Stimulated activated CD8-positive, alpha-beta memory T cell treated with anti-CD3 and anti-CD28 coated beads, Interleukin-7, amount 100 ng/mL, for 24 hours (primary cell): ENCODE data around the gene MYMX.
"Not testable (repeated sequence)": the region's sequence is repeated elsewhere in the genome, so short reads cannot be mapped to it uniquely, and the experiment has no call there.

ENCODE experiments used
- DNase-seq: peaks from one replicate; pipeline ENCODE4 v3.0.0-alpha.2; 2020; ENCODE audit warnings: low read depth

MYMX gene

GRCh38 chr6:44219815-44220784 is 3.4 kb downstream of the MYMX start:
- no peak for DNase-seq

- no peak for DNase-seq
Measured at GRCh38 chr6:44220913-44221290, 4.2 kb downstream of the MYMX start.

- peak; percentile 36 for DNase-seq
Measured at GRCh38 chr6:44221291-44221960, 4.7 kb downstream of the MYMX start.

- no peak for DNase-seq
Measured at GRCh38 chr6:44221961-44222335, 5.2 kb downstream of the MYMX start.

GRCh38 chr6:44222486-44223318 is 6.0 kb downstream of the MYMX start:
- no peak for DNase-seq

GRCh38 chr6:44223319-44224028 is 6.7 kb downstream of the MYMX start, which contains the start of gene SLC29A1:
SLC29A1 (plus strand) TSS chr6:44223595; CDS start chr6:44227314, 3,719 bp downstream.
- peak; percentile 74 for DNase-seq

- DNase-seq = no peak
Measured at GRCh38 chr6:44224029-44224964, 7.6 kb downstream of the MYMX start.

GRCh38 chr6:44224965-44225305 is 8.2 kb downstream of the MYMX start:
- DNase-seq = no peak

GRCh38 chr6:44225579-44226325 is 9.0 kb downstream of the MYMX start:
- DNase-seq = no peak

GRCh38 chr6:44226368-44227147 is 9.8 kb downstream of the MYMX start:
- DNase-seq = no peak

GRCh38 chr6:44227148-44227793 is 10.5 kb downstream of the MYMX start:
- DNase-seq = no peak

- no peak for DNase-seq
Measured at GRCh38 chr6:44228031-44228430, 11.3 kb downstream of the MYMX start.

GRCh38 chr6:44228433-44228832 is 11.7 kb downstream of the MYMX start:
- no peak for DNase-seq

- no peak for DNase-seq
Measured at GRCh38 chr6:44228836-44229235, 12.1 kb downstream of the MYMX start.

GRCh38 chr6:44229376-44230033 is 12.8 kb downstream of the MYMX start:
- no peak for DNase-seq

GRCh38 chr6:44230034-44230675 is 13.4 kb downstream of the MYMX start:
- DNase-seq = no peak

- not testable (repeated sequence) for DNase-seq
Measured at GRCh38 chr6:44231426-44231825, 14.7 kb downstream of the MYMX start.
